Thymus (tissue), 11 donors: Measurements from ENCODE around the gene ARRDC4. TPM values are rescaled to one million over a fixed set of nuclear protein-coding genes. Genes with fewer than 3 reads are reported as not detected.

Source experiments
- DNase-seq, 9 donors: peaks; one replicate each; pipeline ENCODE4 v3.0.0-alpha.2; 2013; ENCODE audit warnings: low spot score in 9 of 9, low read depth in 6 of 9, missing footprints in 1 of 9
- H3K27ac ChIP-seq, 2 donors: one replicate each; pipeline ENCODE4 v1.5.1; 2013; ENCODE audit warnings: control low read depth in 1 of 2, low read depth in 1 of 2, low read length in 1 of 2, mild to moderate bottlenecking in 1 of 2, moderate library complexity in 1 of 2
- H3K27me3 ChIP-seq, 2 donors: one replicate each; pipeline ENCODE4 v1.5.1; 2013; ENCODE audit warnings: low read length in 1 of 2; ENCODE audit not compliant: control insufficient read depth in 2 of 2, insufficient read depth in 1 of 2
- H3K36me3 ChIP-seq, 2 donors: one replicate each; pipeline ENCODE4 v1.5.1; 2013; ENCODE audit warnings: low read length in 1 of 2, mild to moderate bottlenecking in 1 of 2, moderate library complexity in 1 of 2; ENCODE audit not compliant: control insufficient read depth in 2 of 2, insufficient read depth in 2 of 2
- H3K4me1 ChIP-seq, 2 donors: one replicate each; pipeline ENCODE4 v1.5.1; 2013; ENCODE audit warnings: low read length in 2 of 2; ENCODE audit not compliant: control insufficient read depth in 2 of 2, insufficient read depth in 2 of 2
- H3K4me3 ChIP-seq, 2 donors: one replicate each; pipeline ENCODE4 v1.5.1; 2013; ENCODE audit warnings: low read length in 2 of 2, control low read depth in 1 of 2, mild to moderate bottlenecking in 1 of 2
- H3K9me3 ChIP-seq, 2 donors: one replicate each; pipeline ENCODE4 v1.5.1; 2013; ENCODE audit warnings: low read length in 1 of 2, mild to moderate bottlenecking in 1 of 2; ENCODE audit not compliant: control insufficient read depth in 2 of 2, insufficient read depth in 1 of 2
- WGBS: extraction: QIAGEN DNeasy Blood & Tissue Kit; methylation state at CpG from one replicate; pipeline ENCODE4 v1.1.7; 2013; 5-methylcytosine and 5-hydroxymethylcytosine counted together
- polyA plus RNA-seq: library from polyadenylated mRNA; stranded (reverse); fragments of 200-250 nt; gene quantifications from one replicate; pipeline ENCODE4 v1.2.3, GENCODE V29; 2013
- total RNA-seq: library from RNA; stranded (reverse); fragments of 120-200 nt; gene quantifications from one replicate; pipeline ENCODE4 v1.2.4, GENCODE V29; 2013
- donor health status: healthy.

The ARRDC4 gene
- total and polyA plus RNA-seq, 2 donors: 6.2 to 13.3 TPM

DNA sequence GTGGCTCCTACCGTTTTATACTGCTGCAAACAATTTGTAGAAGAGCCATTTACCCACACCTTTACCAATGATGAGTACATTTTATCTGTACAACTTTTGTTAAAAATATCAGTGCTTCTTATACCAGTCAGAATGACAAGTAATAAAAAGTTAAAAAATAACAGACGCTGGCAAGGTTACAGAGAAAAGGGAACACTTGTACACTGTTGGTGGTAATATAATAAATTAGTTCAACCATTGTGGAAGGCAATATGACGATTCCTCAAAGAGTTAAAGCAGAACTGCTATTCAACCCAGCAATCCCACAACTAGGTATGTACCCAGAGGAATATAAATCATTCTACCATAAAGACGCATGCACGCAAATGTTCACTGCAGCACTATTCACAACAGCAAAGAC lies 51.9 kb downstream of the ARRDC4 start:
- Histone ChIP-seq H3K9me3 (no peaks in the 10 kb centered on the region), H3K27ac (no peak overlapping the region), H3K27me3 (no peaks in the 10 kb centered on the region), H3K4me1 (no peaks in the 10 kb centered on the region), H3K4me3 (no peak overlapping the region), H3K36me3 (no peaks in the 10 kb centered on the region)
- no peak for DNase-seq
- whole genome bisulfite sequencing: 62% methylated on average over 5 of the region's 5 CpGs

DNA sequence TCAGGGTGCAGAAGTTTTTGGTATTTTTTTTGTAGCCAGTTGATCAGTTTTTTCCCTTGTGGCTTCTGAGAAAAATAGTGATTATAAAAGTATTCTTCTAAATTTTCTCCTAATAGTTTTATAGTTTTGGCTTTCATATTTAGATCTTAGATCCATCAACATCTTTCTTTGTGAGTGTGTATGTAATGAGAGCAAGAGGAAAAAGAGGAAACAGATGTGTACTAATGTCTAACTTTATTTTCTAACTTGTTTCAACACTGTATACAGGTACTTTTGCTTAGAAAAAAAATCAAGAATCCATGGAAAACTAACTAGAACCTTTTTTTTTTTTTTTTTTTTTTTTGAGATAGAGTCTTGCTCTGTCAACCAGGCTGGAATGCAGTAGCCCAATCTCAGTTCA lies 53.1 kb downstream of the ARRDC4 start:
- Histone ChIP-seq H3K36me3 (no peaks in the 10 kb centered on the region), H3K27ac (no peak overlapping the region), H3K27me3 (no peaks in the 10 kb centered on the region), H3K9me3 (no peaks in the 10 kb centered on the region), H3K4me1 (no peaks in the 10 kb centered on the region), H3K4me3 (no peak overlapping the region)
- no peak for DNase-seq

DNA sequence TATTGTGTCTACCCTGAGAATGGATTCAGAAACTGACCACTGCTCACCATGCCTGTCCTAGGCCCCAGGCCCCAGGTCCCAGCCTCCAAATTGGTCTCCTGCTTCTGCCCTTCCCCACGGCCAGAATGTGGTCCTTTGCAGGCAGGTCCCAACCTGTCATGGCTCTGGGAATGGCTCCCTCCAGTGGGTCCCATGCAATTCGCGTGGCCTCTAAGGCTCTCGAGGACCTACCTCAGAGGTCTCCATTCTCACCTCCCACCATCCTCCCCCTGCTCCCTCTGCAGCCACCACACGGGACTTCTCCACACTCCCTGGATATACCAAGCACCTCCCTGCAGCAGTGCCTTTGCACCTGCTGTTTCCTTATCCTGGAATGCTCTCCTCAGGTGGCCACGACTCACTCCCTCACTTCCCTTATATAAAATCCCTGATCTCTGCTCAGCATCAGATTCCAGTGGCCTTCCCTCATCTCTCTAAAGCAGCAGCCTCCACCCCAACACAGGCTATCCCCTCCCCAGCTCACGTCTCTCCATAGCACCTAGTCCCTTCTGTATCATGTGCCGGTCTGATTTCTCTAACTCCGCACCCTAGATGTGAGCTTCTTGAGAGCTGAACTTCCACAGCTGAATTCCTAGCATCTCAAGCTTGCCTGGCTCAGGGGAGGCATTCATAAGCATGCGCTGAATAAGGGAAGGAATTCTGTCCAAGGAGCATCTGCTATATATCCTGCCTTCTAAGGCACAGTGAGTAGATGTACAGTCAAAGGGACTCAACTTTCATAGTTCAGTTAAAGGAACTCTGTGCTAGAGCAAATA lies 56.9 kb downstream of the ARRDC4 start:
- H3K27ac ChIP-seq: no peak overlapping the region
- H3K9me3 ChIP-seq: no peaks in the 10 kb centered on the region
- H3K4me3 ChIP-seq: no peak overlapping the region
- no peaks in the 10 kb centered on the region for H3K36me3 ChIP-seq
- H3K27me3 ChIP-seq: no peaks in the 10 kb centered on the region
- DNase-seq: no peak
- H3K4me1 ChIP-seq: no peaks in the 10 kb centered on the region
- 93% methylated on average over 10 of the region's 10 CpGs for WGBS

DNA sequence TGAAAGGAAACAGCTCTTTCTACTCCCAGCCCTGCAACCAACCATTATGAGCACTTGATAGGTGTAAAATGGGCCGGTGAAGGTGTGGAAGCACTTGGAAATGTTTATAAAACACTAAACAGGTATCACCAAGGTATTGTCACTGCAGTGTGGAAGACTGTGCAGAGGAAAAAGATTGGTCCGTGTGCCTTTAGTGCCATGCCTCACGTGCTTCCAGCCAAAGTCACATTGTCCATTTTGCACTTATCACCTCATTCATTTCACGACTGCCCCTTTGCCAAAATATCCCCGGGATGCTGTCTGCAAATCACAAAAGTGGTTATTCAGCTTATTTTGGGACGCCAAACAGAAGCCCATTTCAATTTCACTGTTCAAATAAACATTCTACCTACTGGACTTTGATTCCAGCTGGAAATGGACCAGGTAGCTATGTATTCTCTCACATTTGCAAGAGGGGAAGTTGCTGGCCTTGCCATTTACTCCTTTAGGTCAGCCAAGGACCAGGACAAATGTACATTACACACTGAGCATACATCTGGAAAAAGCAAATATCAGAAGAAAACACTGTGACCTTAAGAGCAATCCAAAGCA lies 58.4 kb downstream of the ARRDC4 start:
- H3K4me3 ChIP-seq: no peak overlapping the region
- H3K36me3 ChIP-seq: no peaks in the 10 kb centered on the region
- H3K27ac ChIP-seq: no peak overlapping the region
- 94% methylated on average over 6 of the region's 6 CpGs for WGBS
- no peaks in the 10 kb centered on the region for H3K9me3 ChIP-seq
- H3K4me1 ChIP-seq: no peaks in the 10 kb centered on the region
- DNase-seq: no peak
- H3K27me3 ChIP-seq: no peaks in the 10 kb centered on the region
